GM19023 (cell line): ENCODE results near the gene LCN15.
"Not testable (repeated sequence)": the region's sequence is repeated elsewhere in the genome, so short reads cannot be mapped to it uniquely, and the experiment has no call there.

ENCODE experiments used
- ATAC-seq: cut with Tn5 transposase; IDR thresholded peaks from one replicate; pipeline ENCODE4 v1.9.1; 2021; ENCODE audit warnings: mild to moderate bottlenecking, moderate library complexity; ENCODE audit not compliant: unreplicated experiment

Gene LCN15

GRCh38 chr9:136723362-136723976 is 40.8 kb downstream of the LCN15 start:
- no peak for ATAC-seq

- no peak for ATAC-seq
Observed at GRCh38 chr9:136722969-136723356, 41.4 kb downstream of the LCN15 start.

- ATAC-seq: no peak
Observed at GRCh38 chr9:136722093-136722968, 42.0 kb downstream of the LCN15 start.

- ATAC-seq: no peak
Observed at GRCh38 chr9:136721339-136722092, 42.8 kb downstream of the LCN15 start.

- no peak for ATAC-seq
Observed at GRCh38 chr9:136720898-136721338, 43.4 kb downstream of the LCN15 start.

GRCh38 chr9:136720251-136720897 is 43.9 kb downstream of the LCN15 start:
- no peak for ATAC-seq

GRCh38 chr9:136719195-136719880 is 45.0 kb downstream of the LCN15 start:
- no peak for ATAC-seq

- no peak for ATAC-seq
Observed at GRCh38 chr9:136718345-136719194, 45.7 kb downstream of the LCN15 start.

- no peak for ATAC-seq
Observed at GRCh38 chr9:136717399-136717798, 46.9 kb downstream of the LCN15 start.

GRCh38 chr9:136714893-136715274 is 49.4 kb downstream of the LCN15 start:
- no peak for ATAC-seq

GRCh38 chr9:136714096-136714892 is 50.0 kb downstream of the LCN15 start:
- ATAC-seq: no peak

- ATAC-seq: no peak
Observed at GRCh38 chr9:136713550-136713949, 50.8 kb downstream of the LCN15 start.

GRCh38 chr9:136712690-136713544 is 51.4 kb downstream of the LCN15 start:
- no peak for ATAC-seq

GRCh38 chr9:136711751-136712689 is 52.3 kb downstream of the LCN15 start, which contains the start of gene DIPK1B:
DIPK1B (plus strand) TSS chr9:136712572; CDS start chr9:136712666, 94 bp downstream.
- no peak for ATAC-seq

- ATAC-seq: not testable (repeated sequence)
Observed at GRCh38 chr9:136711219-136711648, 53.1 kb downstream of the LCN15 start.

- no peak for ATAC-seq
Observed at GRCh38 chr9:136710543-136710942, 53.8 kb downstream of the LCN15 start.
